ENCODE results near the gene CEMIP2. TPM values are rescaled to one million over a fixed set of nuclear protein-coding genes. Genes with fewer than 3 reads are reported as not detected.

Gene CEMIP2
- polyA plus RNA-seq, 3 donors, result 11.6 to 58.7 (median 21.4) TPM

- H3K4me3 ChIP-seq (replicated peaks in 1 of 3; ENCODE audit: low read depth in 2 of 3, low read length in 3 of 3), result no peak overlapping the region
- H3K36me3 ChIP-seq (replicated peaks in 1 of 2; ENCODE audit: control insufficient read depth in 1 of 2, insufficient read depth in 2 of 2, low read length in 2 of 2), result no peaks in the 10 kb centered on the region
- Mint-ChIP-seq H3K36me3 (no peaks in the 10 kb centered on the region), H3K27ac (no peak overlapping the region), H3K9me3 (peaks cover 0 to 3% (median 0%) of the 10 kb centered on the region in 7 donors), H3K4me3 (no peak overlapping the region), H3K27me3 (ENCODE audit: low read depth in 3 of 3) (peaks cover 0 to 6% (median under 1%) of the 10 kb centered on the region in 3 donors), H3K4me1 (peaks cover 29% of the 10 kb centered on the region)
- H3K9ac ChIP-seq (ENCODE audit: insufficient read depth, low read length, poor library complexity, severe bottlenecking), result no peak overlapping the region
- H3K9me3 ChIP-seq (replicated peaks in 1 of 2; ENCODE audit: control insufficient read depth in 1 of 2, insufficient read depth in 1 of 2, low read length in 2 of 2), result no peaks in the 10 kb centered on the region
- H3K27ac ChIP-seq (ENCODE audit: low read depth in 1 of 2, low read length in 2 of 2), result no peak overlapping the region
- H3K4me1 ChIP-seq (ENCODE audit: control insufficient read depth in 1 of 2, insufficient read depth in 2 of 2, low read length in 2 of 2), result peaks cover 15 to 25% of the 10 kb centered on the region in 2 donors
- 100% methylated on average over 3 of the region's 4 CpGs for WGBS (ENCODE audit: insufficient coverage)
- no peak overlapping the region for H2AFZ ChIP-seq (ENCODE audit: insufficient read depth, low read depth, low read length, poor library complexity, severe bottlenecking)
- H3K4me2 ChIP-seq (replicated peaks; ENCODE audit: extremely low read depth, low read length, poor library complexity, severe bottlenecking), result no peak overlapping the region
- H3K79me2 ChIP-seq (ENCODE audit: insufficient read depth, low read length), result no peaks in the 10 kb centered on the region
- H3K27me3 ChIP-seq (ENCODE audit: control insufficient read depth in 2 of 2, insufficient read depth in 2 of 2, low read length in 2 of 2), result no peaks in the 10 kb centered on the region
- intact Hi-C loops (cut with micrococcal nuclease), result no loop called here
- DNase-seq, result no peak
- TF ChIP-seq CTCF (IDR thresholded peaks at IDR 0.05), result no peak
- H4K20me1 ChIP-seq (ENCODE audit: insufficient read depth, low read length), result no peaks in the 10 kb centered on the region
Measured at GRCh38 chr9:71634752-71635151, 133.6 kb downstream of the CEMIP2 start.

Other genes with a start within 250 kb of the CEMIP2 start
- 10 to 100 TPM in 2 of 3 donors, 1 to 10 TPM in 1; 4.1 to 12.8 (median 12.3) TPM for gene ABHD17B, start 142.7 kb upstream of the CEMIP2 start, polyA plus RNA-seq
- 1 to 10 TPM; 4.5 to 6.4 (median 5.4) TPM for gene C9orf85, start 143.1 kb upstream of the CEMIP2 start, polyA plus RNA-seq